NCI-H774 (cell line): ENCODE data around the gene CDC42EP1.

Source experiments
- DNase-seq: peaks from one replicate; lab custom pipeline; 2025; lab: John Stamatoyannopoulos, UW

The CDC42EP1 gene

GRCh38 chr22:37610480-37611129, 50.3 kb downstream of the CDC42EP1 start:
- no peak for DNase-seq

- DNase-seq = no peak
Observed at GRCh38 chr22:37611207-37611606, 50.9 kb downstream of the CDC42EP1 start.

DNA sequence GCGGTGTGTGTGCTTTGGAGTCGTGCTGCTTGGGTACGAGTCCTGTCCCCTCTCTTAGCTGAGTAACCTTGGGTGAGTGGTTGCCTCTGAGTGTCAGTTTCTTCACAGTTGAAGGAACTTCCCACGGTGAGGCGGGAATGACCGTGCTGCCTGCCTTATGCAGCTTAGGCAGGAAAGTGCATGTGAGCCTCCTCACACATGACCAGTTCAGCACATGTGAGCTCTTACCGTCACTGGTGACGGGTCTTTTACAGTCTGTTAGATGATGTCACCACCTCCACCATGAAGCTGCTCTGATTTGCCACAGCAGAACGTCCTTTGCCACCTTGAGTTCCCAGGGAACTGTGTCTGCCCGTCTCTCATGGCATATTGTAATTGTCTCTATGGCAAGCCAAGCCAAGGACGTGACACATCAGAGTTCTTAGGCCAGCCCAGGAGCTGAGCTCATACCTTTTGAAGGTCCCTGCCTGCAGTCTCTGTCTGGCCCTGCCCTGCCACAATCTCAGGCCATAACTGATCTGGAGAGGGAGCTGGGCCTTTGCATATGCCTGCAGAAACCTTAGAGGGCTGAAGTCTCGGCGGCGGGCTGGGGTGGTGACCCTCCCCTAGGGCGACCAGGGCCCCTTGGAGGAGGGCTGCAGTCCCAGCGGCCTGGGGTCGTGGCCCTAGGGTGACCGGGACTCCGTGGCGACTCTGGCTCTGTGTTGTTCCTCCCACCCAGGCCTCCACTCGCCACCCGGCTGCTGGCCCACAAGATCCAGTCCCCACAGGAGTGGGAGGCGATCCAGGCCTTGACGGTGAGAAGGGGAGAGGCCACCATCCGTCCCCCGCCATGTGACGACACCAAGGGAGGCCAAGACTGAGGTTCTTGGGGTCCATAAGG, 56.2 kb downstream of the CDC42EP1 start:
- no peak for DNase-seq

- no peak for DNase-seq
Observed at GRCh38 chr22:37617431-37617830, 57.2 kb downstream of the CDC42EP1 start.

- DNase-seq = no peak
Observed at GRCh38 chr22:37618072-37618656, 57.9 kb downstream of the CDC42EP1 start.

GRCh38 chr22:37618674-37619073, 58.4 kb downstream of the CDC42EP1 start:
- no peak for DNase-seq
